Activated naive CD4-positive, alpha-beta T cell treated with anti-CD3 and anti-CD28 coated beads, Interleukin-2, amount 50 U/mL, for 16 hours (primary cell): ENCODE results near the gene HOOK2.

ENCODE experiments used
- DNase-seq: peaks from one replicate; pipeline ENCODE4 v3.0.0-alpha.2; 2020

HOOK2 gene

DNA sequence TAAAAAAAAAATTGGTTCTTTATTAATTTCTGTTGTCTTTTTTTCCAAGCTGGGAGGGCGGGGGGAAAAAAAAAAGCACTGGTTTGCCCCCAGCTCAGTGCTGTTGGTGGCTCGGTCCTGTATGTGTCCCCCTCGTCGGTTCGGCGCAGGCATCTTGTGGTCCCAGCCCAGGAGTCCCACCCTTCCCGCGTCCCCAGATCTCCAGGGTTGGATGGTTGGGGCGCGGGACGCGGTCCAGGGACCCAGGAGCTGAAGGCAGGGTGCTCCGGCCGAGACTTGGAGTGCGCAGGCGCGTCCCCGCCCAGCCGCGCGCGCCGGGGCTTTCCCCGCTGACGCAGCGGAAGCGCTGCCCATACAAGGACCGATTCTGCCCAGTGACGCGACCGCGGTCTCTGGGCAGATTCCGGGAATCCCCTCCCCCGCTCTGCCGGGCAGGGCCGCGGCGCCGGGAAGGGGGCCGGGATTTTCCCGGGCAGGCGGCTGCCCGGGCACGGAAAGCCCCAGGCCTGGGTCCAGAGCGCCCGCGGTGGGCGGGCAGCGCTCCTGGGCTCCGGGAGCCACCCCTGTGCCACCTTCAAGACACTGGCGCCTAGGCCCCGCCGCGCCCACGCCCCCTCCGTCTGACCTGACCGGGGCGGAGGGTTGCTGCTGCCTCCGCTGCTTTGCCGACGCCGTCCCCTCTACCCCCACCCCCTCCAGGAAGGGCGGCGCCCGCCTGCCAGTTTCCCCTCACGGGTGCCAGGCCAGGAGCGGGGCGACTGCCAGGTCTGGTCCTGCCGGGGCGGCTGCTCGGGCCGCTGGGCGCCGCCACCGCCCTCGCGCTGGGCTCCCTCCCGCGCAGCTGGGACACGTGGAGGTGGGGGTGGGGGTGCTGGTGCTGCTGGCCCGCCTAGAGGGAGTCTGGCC, 18.2 kb upstream of the HOOK2 start:
- DNase-seq: peak; percentile 90

DNA sequence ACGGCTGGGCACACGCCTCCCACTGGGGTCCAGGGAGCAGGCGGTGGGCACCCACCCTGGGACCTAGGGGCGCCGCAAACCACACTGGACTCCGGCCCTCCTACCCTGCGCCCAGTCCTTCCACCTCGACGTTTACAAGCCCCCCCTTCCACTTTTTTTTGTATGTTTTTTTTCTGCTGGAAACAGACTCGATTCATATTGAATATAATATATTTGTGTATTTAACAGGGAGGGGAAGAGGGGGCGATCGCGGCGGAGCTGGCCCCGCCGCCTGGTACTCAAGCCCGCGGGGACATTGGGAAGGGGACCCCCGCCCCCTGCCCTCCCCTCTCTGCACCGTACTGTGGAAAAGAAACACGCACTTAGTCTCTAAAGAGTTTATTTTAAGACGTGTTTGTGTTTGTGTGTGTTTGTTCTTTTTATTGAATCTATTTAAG, 17.5 kb upstream of the HOOK2 start:
- DNase-seq: no peak

DNA sequence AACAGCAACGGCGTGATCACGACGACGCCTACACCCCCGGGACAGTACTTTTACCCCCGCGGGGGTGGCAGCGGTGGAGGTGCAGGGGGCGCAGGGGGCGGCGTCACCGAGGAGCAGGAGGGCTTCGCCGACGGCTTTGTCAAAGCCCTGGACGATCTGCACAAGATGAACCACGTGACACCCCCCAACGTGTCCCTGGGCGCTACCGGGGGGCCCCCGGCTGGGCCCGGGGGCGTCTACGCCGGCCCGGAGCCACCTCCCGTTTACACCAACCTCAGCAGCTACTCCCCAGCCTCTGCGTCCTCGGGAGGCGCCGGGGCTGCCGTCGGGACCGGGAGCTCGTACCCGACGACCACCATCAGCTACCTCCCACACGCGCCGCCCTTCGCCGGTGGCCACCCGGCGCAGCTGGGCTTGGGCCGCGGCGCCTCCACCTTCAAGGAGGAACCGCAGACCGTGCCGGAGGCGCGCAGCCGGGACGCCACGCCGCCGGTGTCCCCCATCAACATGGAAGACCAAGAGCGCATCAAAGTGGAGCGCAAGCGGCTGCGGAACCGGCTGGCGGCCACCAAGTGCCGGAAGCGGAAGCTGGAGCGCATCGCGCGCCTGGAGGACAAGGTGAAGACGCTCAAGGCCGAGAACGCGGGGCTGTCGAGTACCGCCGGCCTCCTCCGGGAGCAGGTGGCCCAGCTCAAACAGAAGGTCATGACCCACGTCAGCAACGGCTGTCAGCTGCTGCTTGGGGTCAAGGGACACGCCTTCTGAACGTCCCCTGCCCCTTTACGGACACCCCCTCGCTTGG, 16.9 kb upstream of the HOOK2 start:
- peak; percentile 80 for DNase-seq

DNA sequence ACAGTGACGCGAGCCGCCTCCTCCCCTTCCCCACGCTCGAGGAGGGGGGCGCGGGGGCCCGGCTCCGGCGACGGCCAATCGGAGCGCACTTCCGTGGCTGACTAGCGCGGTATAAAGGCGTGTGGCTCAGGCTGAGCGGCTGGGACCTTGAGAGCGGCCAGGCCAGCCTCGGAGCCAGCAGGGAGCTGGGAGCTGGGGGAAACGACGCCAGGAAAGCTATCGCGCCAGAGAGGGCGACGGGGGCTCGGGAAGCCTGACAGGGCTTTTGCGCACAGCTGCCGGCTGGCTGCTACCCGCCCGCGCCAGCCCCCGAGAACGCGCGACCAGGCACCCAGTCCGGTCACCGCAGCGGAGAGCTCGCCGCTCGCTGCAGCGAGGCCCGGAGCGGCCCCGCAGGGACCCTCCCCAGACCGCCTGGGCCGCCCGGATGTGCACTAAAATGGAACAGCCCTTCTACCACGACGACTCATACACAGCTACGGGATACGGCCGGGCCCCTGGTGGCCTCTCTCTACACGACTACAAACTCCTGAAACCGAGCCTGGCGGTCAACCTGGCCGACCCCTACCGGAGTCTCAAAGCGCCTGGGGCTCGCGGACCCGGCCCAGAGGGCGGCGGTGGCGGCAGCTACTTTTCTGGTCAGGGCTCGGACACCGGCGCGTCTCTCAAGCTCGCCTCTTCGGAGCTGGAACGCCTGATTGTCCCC, 16.1 kb upstream of the HOOK2 start, which contains the start of gene JUNB:
Gene JUNB, plus strand, starts transcription at position 142 of the 706 bp plus-strand sequence. Its CDS starts 286 bp downstream, at position 428.
- DNase-seq: peak; percentile 94

DNA sequence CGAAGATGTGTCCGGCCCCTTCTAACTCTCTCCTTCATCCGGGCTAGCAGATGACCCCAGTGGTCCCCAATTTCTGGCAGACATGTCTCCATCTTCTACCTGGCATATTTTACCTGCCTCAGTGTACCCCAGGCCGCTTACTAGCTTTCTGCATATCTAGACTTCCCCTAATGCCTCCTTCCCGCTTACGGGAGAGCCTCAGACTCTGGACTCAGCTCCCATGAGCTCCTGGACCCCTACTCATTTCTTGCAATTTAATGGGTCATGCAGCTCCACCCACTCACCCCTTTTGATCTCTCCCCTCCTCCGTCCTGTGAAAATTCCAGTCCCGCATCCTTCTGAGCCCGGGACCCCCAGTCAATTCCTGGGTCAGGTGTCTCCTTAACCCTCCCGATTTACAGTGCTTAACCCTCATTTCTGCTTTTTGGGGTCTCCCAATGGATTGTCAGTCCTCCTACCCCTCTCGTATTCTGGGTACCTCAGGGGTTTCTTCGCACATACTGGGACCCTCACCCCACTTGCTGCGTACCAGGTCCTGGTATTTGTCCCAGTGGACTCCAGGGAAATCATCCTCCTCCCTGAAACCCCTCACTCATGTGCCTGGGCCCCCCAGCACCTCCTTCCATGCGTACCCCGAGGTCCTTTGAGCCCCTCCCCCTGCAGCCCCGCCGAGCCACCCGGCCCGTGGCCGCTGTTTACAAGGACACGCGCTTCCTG, 15.4 kb upstream of the HOOK2 start:
- no peak for DNase-seq

DNA sequence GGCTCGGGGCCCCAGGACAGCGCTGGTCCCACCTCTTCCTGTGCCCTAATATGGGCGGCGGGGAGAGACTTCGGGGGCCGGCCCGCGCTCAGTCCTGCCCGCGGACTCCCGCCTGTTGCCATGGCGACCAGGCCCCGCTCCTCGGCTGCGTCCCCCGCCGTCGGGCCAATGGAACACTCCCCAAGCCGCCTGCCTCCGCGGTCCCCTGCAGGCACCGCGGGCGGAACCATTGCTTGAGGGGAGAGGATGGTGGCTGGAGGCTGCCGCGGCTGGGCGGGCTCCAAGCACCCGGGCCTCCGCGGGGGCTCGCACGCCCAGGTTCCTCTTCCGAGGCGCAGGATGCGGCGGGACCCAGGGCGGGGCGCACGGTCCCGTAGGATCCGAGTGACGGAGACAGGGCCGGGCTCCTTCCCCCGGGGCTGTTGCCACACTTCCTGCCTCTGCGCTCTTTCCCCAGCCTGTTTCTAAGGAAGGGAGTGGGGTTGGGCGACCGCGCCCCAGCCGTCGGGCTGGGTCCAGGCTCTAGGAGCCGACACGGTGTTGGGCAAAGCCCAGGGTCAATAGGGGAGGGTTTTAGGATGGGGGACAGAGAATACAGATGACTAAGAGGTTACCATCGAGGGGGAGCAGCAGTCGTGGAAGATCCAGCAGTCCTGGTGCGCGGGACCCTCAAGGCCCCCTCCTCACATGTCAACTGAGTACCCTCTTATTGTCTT, 14.7 kb upstream of the HOOK2 start:
- peak; percentile 80 for DNase-seq

DNA sequence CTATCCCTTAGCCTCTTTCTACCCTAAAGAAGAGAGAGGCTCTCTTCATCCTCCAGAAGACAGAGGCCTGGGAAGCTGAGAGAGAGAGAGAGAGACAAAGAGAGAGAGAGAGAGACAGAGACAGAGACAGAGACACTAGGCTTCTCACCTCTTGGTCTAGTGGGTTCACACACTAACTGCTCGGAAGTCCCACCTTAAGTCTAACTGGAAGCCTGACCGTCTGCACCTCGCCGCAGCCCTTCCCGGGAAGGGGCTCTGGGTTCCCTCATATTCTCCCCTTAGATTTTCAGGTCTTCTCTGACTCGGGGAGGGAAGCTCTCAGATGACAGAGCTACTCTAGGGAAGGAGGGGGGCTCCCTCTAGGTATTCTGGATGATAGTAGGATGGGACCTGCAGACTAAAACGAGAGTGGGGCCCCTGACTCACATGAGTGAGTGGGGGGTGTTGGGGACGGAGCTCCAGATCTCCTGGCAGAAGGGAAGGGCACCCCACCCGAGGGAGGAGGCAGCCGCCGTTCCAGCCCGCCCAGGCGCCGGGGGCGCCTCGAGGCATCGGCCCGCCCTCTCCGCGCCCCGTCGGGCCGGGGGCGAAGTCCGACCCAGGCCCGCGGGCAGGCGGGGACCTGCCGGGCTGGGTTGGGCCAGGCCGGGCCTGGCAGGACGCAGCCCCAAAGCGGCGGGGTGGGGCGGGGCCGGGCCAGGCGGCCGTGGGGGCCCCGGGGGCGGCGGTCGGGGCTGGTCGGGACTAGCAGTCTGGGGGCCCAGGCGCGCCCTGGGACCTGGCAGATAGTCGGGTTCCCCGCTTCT, 13.9 kb upstream of the HOOK2 start:
- no peak for DNase-seq

DNA sequence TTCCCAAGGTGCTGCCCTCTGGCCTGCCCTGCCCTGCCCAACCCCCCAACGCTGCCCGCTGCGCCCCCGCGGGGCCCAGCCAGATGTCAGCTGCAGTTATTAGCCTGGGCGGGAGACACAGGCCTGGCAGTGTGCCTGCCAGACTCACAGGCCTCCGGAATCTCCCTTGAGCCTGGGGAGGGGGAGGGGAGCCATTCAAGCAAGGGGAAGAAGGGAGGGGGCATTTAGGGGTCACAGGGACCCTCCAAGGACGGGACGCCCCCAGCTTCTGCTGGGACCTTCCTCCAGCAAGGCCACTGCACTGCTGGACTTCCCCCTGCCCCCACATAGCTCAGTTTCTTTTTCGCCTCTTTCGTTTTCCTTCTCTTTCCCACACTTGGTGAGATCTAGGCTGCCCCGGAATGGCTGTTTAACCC, 13.3 kb upstream of the HOOK2 start:
- no peak for DNase-seq

DNA sequence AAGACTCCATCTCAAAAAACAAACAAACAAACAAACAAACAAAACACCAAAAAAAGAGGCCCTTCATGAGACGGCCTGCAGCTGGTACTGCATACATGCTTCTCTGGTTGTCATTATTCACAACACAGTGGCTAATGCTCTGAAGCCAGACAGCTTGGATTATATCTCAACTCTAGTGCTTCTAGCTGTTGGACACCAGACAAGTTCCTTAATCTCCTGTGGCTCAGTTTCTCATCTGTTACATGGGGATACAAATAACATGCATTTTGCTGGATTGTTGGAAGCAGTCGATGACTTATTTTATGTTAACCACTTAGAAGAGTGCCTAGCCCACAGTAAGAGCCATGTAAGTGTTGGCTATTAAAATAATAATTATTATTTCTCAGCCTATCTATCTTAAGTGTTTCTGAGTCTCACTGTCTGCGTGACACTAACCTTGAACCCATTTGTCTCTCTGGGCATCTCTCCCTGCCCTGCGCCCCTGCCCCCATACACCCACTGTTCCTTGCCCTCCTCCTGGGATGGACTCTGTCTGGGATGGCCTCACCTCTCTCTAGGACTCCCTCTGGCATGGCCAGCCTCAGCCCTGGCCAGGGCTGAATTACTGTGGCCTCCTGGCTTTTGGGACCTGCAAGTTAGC, 12.8 kb upstream of the HOOK2 start:
- no peak for DNase-seq

DNA sequence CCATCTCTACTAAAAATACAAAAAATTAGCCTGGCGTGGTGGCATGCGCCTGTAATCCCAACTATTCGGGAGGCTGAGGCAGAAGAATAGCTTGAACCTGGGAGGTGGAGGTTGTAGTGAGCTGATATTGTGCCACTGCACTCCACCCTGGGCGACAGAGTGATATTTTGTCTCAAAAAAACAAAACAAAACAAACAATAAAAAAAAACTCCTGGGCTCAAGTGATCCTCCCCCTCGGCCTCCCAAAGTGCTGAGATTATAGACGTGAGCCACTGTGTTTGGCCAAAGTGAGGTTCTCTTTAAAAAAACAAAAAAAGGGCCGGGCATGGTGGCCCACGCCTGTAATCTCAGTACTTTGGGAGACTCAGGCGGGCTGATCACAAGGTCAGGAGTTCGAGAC, 12.1 kb upstream of the HOOK2 start:
- no peak for DNase-seq

DNA sequence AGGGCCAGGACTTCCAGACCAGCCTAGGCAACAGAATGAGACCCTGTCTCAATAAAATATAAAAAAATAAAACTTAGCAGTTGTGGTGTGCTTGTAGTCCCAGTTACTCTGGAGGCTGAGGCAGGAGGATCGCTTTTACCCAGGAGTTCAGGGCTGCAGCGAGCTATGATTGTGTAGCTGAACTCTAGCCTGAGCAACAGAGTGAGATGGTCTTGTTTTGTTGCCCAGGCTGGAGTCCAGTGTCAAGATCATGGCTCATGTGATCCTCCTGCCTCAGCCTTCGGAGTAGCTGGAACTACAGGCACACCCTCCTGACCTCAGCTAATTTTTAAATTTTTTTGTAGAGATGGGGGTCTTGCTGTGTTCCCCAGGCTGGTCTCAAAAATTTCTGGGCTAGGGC, 11.6 kb upstream of the HOOK2 start:
- no peak for DNase-seq

DNA sequence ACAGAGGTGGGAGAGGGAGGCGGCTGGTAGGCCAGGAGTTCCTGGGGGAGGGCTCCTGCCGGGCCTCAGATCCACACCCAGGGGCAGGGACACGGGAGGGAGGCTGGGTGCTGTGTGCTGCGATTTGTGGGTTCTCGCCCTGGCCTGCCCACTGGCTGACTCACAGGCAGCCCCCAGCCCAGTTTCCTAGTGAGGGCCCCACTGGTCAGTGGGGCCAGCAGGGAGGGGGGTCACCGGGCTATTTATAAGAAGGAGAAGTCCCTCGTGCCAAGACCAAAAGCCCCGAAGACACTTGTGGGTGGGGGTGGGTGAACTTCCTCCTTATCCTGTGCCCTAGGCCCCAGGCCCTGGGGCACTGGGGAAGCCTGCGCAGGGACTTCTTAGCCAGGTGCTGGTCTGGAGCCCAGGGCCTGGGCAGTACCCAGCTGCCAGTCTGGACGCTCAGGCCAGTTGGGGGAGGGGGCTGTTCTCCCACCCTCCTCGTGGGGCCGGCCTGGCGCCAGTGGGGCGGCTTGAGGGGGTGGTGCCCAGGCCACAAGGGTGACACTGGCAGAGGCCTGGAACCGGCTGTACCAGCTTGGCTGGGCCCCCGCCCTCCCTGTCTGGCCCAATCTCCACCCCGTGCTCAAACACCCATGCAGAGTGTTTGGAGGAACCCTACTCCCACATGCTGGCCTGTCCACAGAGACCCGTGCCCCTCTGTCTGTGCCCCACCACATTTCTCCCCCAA, 11.0 kb upstream of the HOOK2 start:
- no peak for DNase-seq

DNA sequence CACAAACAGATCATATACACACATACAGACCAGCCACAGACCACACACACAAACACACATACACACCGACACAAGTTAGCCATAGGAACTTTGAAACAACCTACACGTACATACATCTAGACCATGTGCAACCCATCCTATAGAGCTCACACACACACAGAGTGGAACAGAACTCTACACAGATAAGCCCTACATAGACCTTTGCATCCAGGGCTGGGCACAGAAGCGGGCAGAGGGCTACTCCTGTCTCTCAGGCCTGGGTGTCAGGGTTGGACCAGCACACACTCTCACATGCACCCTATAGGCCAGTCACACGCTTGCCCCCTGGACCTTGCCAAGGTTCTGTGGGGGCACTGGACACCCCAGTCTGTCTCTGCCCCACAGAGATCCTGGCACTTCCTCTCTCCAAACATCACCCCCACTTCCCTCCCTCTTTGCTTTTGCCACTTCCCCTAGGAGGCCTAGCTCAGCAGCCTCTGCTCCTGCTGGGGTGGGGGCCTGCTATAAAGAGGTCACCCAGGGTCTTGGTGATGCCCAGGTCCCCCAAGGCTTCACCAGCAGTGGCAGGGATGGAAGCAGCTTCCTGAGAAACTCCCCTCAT, 10.2 kb upstream of the HOOK2 start:
- no peak for DNase-seq

DNA sequence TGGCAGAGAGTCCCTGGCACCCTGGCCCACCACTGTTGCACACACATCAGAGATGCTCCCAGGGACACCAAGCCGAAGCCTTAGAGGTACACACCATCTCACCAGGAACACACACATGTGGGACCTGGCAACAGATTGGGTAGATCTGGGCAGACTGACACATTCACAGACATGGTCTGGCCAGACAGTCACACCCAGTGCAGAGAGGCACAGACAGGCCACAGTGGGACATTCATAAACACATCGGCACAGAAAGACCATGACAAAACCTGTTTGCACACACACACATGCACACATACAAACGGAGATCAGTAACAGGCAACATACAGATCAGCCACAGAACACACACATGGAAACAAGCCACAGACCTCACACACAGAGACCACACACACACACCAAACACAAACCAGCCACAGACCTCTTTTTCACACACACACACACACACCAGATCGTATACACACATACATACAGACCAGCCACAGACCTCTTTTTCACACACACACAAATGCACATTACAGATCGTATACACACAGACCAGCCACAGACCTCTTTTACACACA, 9.6 kb upstream of the HOOK2 start:
- DNase-seq: no peak

DNA sequence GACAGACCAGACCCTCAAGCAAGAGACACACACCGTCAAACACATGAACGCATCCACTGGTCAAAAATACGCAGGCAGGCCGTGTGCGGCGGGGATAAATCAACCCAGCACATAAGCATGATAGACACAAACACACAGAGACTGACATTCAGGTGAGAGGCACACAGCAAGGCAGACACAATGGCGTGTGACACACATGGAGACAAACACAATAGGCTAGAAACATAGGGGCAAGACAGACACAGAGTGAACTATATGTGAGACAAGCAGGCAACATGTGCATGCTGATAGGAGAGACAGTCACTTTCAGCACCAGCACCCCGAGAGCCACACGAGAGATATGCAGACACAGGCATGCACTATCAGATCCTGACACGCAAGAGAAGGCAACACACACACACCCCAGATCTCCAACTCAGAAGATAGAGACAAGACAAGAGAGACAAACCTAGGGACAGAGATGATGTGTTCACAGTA, 9.1 kb upstream of the HOOK2 start:
- no peak for DNase-seq

DNA sequence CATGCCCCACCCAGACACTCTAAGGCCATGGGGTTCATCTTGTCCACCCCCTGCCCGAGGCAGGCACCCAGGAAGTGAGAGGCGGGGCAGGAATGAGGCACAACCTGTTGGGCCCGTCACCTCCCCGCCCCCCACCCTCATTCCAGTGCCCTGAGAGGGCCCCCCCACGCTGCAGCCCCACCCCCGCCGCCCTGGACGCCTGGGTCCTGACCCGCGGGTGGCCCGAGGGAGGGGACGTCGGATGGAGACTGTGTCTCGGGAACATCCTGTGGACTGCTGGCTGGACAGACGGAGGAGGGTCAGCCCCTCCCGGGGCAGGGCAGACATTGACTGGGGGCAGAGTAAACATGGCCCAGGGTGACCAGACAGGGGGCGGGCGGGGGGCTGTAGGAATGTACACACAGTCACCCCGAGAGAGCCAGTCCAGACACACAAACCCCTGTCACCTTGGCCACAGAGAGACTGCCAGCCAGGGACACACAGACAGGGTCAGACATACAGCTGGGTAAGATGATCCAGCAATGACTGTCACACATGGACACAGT, 8.6 kb upstream of the HOOK2 start:
- no peak for DNase-seq

DNA sequence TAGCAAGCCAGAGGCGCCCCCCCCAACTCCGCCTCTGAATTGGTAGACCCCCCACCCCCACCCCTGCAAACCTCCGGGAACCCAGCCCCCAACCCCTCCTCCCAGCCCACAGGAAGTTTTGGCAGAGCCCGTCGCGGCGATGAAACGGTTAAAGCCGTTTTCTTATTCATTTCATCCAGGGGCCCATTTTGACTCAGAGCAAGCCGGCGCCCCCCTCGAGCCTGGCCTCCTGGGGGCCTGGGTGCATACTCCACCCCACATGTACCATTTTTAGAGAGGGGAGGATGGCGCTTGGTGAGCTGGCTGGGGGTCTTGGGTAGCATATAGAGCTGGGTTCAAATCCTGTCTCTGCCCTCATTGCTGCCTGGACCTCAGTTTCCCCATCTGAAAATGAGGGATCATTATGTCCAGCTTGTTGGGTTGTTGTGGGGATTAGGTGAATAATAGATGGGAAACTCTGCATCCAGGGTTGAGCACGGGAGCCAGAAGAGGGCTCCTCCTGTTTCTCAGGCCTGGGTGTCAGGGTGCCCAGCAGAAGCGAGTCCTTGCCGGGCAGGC, 8.0 kb upstream of the HOOK2 start:
- peak; percentile 64 for DNase-seq
